ENCODE results near the gene HOOK2.

GRCh38 chr19:12789098-12789903, 13.9 kb upstream of the HOOK2 start:
- no peak for TF ChIP-seq ZBTB43 (CRISPR knock-in tag; IDR thresholded peaks at IDR 0.05)
- no peak for TF ChIP-seq CHD2 (IDR thresholded peaks at IDR 0.05; ENCODE audit: low read depth, low read length)
- TF ChIP-seq ID3 (CRISPR knock-in tag; IDR thresholded peaks at IDR 0.05): no peak
- no peak for TF ChIP-seq ID3 (tag; IDR thresholded peaks at IDR 0.05)
